T1000 (cell line): ENCODE results near the gene PSMB7.
"Not testable (repeated sequence)": the region's sequence is repeated elsewhere in the genome, so short reads cannot be mapped to it uniquely, and the experiment has no call there.

Source experiments
- DNase-seq: peaks from one replicate; lab custom pipeline; 2025; ENCODE audit warnings: mixed read lengths; lab: John Stamatoyannopoulos, UW

The PSMB7 gene

GRCh38 chr9:124443625-124444024 lies 28.4 kb upstream of the PSMB7 start:
- DNase-seq = no peak

GRCh38 chr9:124442826-124443225 lies 27.6 kb upstream of the PSMB7 start:
- no peak for DNase-seq

DNA sequence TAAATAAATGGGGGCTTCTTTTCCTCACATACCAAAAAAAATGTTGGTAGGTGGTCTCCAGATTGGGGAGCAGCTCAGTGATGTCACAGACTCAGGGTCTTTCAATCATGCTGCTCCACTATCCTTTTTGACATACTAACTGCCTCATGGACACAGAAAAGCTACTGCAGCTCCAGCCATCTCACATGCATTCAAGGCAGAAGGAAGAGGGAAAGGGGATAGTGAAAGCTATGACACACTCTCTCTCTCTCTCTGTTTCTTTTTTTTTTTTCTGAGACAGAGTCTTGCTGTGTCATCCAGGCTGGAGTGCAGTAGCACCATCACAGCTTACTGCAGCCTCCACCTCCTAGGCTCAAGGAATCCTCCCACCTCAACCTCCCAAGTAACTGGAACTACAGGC lies 27.1 kb upstream of the PSMB7 start:
- DNase-seq = no peak

DNA sequence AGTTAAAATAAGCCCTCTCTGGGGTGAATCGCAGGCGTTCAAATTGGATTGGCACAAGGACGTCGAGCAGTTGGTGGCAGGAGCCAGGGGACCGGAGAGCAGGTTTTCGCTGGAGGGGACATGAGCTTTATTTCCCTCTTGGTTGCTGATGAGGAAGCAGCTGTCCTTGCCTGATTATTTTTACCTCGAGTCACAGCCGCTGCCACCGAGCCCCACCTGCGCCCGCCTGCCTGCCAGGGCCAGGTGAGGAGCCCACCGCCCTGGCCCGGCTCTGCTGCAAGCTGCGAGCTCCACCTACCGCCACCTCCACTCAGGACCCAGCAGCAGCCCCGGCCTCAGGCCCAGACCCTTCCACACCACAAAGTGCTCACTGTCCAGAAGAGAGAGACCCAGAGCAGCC lies 26.0 kb upstream of the PSMB7 start:
- no peak for DNase-seq

DNA sequence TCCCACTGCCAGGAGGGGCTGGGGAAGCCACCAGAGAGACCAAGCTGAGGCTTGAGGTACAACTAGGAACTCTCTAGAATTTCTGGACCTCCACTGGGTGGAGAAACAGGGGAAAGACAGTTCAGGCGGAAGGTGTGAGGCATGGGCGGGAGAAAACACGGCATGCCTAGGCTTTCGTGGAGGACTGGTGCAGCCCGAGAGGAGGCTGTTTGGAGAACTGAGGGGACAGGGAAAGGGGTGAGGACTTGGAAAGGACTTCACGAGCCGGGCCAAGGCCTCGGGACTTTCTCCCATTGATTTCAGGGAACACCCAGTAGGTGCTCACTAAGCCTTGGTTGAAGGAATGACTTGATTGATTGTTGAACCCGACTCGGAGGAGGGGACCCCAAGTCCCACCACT lies 25.5 kb upstream of the PSMB7 start:
- DNase-seq = no peak

DNA sequence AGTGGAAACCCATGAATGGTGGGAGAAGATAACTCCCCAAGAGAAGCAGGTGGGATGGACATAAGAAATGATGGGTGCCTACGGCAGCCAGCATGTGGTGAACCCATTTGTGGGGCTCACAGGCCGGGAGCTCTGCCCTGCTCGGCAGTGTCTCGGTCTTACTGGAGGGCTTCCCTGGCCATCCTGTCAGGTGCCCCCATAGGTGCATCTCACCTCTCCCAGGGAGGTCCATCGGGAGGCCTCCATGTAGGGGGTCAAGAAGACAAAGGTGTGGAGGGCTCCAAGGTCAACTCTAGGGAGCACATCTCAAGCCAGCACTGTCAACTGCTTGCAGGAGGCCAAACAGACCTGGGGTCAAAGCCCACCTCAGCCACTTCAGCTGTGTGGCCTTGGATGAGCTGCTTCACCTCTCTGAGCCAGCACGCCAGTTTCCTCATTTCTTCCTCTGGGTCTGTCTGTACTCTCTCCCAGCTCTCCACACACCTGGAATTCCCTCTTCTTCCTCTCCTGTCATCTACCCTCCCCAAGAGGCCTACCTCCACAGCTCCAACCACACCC lies 24.5 kb upstream of the PSMB7 start:
- DNase-seq = no peak

GRCh38 chr9:124439086-124439485 lies 23.8 kb upstream of the PSMB7 start:
- no peak for DNase-seq

- no peak for DNase-seq
Measured at GRCh38 chr9:124438091-124438490, 22.8 kb upstream of the PSMB7 start.

DNA sequence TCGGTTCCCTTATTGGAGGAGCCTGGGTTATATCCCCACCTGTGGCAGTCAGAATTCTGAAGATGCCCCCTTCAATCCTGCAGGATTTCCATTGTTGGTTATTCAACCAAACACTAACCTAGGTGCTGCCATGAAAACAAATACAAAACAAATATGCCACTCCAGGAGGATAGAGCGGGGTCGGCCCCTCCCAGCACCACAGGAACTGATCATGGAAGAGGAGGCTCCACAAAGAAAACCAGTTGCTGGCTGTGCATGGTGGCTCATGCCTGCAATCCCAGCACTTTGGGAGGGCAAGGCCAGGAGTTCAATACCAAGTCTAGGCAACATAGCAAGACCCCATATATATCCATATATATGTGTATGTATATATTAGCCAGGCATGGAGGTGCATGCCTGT lies 21.8 kb upstream of the PSMB7 start:
- DNase-seq = no peak

- no peak for DNase-seq
Measured at GRCh38 chr9:124436320-124436719, 21.1 kb upstream of the PSMB7 start.

- no peak for DNase-seq
Measured at GRCh38 chr9:124429530-124429867, 14.3 kb upstream of the PSMB7 start.

DNA sequence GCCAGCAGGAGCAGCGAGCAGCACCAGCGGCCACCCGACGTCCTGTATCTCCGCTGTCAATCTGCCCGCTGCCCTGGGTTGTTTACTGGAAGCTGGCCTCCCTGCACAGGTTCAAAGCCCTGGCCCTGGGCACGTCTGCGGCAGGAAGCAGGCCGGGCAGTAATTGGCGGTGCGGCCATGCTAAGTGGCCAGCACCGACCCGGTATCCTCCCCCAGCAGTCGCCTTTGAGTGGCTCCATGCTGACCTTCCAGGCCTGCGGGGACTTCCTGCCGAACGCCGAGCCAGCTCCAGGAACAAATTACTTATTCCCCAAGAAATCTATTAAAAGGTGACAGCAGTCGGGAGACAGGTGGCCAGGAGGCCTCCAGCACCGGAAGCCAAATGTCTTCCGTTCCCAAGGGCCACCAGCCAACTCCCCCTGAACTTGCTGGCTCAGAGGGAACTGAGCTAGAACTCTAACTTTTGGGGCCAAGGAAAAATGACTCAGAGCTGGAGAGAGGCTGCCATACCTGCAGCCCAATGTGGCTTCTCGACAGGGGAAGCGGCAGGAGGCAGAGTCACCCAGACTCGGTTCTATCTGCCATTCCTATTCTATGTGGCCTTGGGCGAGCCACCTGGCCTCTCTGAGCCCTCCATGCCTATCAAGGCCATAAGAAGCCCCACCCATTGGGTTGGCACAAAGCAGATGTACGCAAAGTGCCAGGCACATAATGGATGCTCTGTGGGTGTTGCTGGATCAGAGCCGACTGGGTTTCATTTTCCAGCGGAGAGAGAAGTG lies 13.7 kb upstream of the PSMB7 start:
- no peak for DNase-seq

GRCh38 chr9:124427281-124427680 lies 12.0 kb upstream of the PSMB7 start:
- DNase-seq = no peak

DNA sequence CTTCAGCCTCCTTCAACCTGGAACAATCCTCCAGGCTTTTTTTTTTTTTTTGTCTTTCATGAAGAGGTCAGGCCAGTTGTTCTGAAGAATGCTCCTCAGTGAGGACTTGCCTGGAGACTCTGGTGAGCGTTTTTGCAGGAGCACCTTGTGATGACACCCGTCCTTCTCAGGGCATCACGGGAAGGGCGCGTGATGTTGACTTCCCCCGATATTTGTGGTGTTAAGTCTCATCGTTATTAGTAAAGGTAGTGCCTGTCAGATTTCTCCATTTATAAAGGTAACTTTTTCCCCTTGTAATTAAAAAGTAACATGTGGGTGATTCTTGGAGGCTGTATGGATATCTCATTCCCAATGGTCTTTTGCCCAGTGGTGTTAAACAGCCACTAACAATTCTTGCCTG lies 11.1 kb upstream of the PSMB7 start:
- no peak for DNase-seq

DNA sequence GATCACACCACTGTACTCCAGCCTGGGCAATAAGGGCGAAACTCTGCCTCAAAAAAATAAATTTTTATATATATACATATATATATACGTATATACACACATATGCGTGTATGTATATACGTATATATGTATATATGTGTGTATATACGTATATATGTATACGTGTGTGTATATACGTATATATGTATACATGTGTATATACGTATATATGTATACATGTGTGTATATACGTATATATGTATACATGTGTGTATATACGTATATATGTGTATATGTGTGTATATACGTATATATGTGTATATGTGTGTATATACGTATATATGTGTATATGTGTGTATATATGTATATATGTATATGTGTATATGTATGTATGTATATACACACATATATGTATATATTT lies 10.5 kb upstream of the PSMB7 start:
- DNase-seq = not testable (repeated sequence)

DNA sequence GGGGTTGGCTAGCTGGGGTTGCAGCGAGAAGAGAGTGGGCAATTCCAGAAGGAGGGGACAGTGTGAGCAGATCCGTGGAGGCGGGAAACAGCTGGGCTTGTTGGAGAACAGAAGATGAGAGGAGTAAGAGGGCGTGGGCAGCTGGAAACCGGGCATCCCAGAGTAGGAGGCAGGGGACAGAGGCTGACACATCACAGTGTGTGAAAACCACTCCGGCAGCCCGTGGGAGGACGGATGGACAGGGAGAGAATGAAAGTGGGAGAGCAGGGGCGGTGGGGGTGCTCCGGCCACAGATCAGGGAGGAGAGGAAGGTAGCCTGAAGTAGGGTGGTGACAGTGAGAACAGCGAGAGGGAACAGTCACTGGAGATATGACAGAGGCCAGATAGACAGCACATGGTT lies 8.3 kb upstream of the PSMB7 start:
- no peak for DNase-seq

DNA sequence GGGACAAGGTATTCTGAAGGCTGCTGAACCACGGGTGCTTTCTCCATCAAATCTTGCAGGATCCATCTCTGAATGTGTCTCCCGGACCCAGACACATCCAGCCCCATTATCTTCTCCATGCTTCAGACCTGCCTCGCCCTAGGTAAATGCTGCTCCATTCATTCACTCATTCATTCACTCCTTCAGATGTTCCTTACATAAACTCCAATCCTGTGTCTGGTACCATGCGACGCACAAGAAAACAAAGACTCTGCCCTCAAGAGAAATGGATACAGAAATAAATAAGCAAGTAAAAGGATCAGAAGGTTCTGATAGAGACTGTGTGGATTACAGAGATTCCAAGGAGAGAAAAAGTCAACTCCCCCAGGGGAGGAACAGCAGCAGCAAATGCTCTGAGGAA lies 7.9 kb upstream of the PSMB7 start:
- no peak for DNase-seq

- no peak for DNase-seq
Measured at GRCh38 chr9:124420991-124421543, 5.8 kb upstream of the PSMB7 start.

DNA sequence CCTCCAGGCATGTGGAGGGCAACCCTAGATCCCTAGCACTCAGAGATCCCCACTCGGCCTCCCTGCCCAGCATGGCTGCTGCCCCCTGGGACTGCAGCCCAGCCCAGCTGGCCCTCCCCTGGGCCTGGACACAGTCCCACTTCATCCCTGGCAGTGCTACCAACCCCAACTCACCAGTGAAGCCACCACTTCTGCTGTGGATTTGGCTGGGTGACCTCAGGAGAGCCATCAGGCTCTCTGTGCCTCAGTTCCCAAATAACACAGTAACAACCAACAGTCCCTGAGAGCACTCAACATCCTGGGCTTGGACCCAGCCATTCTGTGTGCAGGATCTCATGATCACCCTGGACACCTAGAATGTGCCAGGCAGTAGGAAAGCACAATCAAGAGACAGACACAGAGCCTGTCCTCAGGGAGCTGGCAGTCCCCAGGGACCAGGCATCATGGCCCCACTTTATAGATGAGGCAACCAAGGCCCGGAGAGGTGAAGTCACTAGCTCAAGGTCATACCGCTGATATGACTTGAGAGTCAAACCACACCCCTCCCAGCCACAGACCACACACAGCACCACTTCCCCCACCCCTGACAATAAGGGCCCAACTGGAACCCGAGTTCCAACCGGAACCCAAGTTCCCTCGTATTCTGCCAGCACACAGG lies 4.7 kb upstream of the PSMB7 start:
- DNase-seq = no peak

- DNase-seq = no peak
Measured at GRCh38 chr9:124415852-124416484, 726 bp upstream of the PSMB7 start.

GRCh38 chr9:124414612-124415011 lies 630 bp downstream of the PSMB7 start:
- DNase-seq = no peak

DNA sequence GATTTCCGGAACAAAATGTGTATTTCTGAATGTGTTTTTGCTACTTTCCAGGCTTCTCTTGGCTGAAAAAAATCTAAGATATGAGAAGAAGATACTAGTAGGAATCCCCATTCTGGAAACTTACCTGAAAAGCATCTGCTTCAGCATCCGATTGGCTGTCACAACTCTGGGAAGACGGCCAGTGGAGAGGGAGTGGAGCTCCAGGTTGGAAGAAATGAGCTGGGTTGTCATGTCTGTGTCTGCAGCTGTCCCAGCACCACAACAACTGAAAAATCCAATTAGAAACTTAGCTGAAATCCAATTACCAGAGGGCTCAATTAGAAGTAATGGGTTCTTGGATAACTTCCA lies 3.0 kb downstream of the PSMB7 start:
- no peak for DNase-seq
